Measurements from ENCODE around the gene SNAPC2. TPM values are rescaled to one million over a fixed set of nuclear protein-coding genes. Genes with fewer than 3 reads are reported as not detected.

Gene SNAPC2
- total RNA-seq, 1 donor from 2014 or later = 15.2 TPM

DNA sequence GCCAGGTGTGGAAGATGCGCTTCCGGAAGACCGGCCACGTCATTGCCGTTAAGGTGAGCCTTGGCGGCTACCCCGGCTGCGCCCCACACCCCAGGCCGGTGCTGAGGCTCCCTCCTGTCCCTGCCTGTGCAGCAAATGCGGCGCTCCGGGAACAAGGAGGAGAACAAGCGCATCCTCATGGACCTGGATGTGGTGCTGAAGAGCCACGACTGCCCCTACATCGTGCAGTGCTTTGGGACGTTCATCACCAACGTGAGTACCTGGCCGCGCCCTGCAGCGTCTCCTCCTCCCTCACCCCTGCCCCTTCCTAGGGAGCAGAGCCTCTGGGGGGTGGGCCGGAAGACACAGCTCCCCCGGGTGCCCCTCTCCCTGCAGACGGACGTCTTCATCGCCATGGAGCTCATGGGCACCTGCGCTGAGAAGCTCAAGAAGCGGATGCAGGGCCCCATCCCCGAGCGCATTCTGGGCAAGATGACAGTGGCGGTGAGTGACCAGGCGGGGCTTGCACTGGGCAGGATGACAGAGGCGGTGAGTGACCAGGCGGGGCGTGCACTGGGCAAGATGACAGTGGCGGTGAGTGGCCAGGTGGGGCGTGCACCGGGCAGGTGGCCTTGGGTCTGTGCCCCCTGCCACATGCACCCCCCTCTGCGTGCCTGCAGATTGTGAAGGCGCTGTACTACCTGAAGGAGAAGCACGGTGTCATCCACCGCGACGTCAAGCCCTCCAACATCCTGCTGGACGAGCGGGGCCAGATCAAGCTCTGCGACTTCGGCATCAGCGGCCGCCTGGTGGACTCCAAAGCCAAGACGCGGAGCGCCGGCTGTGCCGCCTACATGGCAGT lies 9.6 kb upstream of the SNAPC2 start:
- Histone ChIP-seq H3K9ac (ENCODE audit: low read length) (no peak overlapping the region), H3K79me2 (ENCODE audit: insufficient read depth, low read length) (peaks cover 26% of the 10 kb centered on the region), H3K4me1 (ENCODE audit: insufficient read depth, low read length) (peaks cover 2% of the 10 kb centered on the region), H4K20me1 (ENCODE audit: insufficient read depth, low read length) (peaks cover 40% of the 10 kb centered on the region), H3K27me3 (ENCODE audit: insufficient read depth, low read length) (peaks cover 4% of the 10 kb centered on the region), H3K9me3 (ENCODE audit: insufficient read depth, low read depth, low read length) (no peaks in the 10 kb centered on the region), H3K4me3 (ENCODE audit: insufficient read depth, low read depth, low read length) (no peak overlapping the region), H2AFZ (ENCODE audit: low read depth, low read length) (no peak overlapping the region), H3K36me3 (ENCODE audit: insufficient read depth, low read length) (no peaks in the 10 kb centered on the region), H3K27ac (ENCODE audit: low read depth, low read length) (no peak overlapping the region), H3K4me2 (ENCODE audit: low read length) (no peak overlapping the region)
- Mint-ChIP-seq H3K4me3 (ENCODE audit: unreplicated experiment) (no peak overlapping the region), H3K36me3 (ENCODE audit: low read depth, unreplicated experiment) (peaks cover 3% of the 10 kb centered on the region), H3K27me3 (ENCODE audit: low read depth, unreplicated experiment) (peaks cover 7% of the 10 kb centered on the region), H3K9me3 (ENCODE audit: unreplicated experiment) (no peaks in the 10 kb centered on the region), H3K27ac (ENCODE audit: unreplicated experiment) (no peak overlapping the region), H3K4me1 (ENCODE audit: low read depth, unreplicated experiment) (no peaks in the 10 kb centered on the region)
- DNase-seq (ENCODE audit: low read depth) = no peak
- no peak for FAIRE-seq
- TF ChIP-seq, protein P1, sequence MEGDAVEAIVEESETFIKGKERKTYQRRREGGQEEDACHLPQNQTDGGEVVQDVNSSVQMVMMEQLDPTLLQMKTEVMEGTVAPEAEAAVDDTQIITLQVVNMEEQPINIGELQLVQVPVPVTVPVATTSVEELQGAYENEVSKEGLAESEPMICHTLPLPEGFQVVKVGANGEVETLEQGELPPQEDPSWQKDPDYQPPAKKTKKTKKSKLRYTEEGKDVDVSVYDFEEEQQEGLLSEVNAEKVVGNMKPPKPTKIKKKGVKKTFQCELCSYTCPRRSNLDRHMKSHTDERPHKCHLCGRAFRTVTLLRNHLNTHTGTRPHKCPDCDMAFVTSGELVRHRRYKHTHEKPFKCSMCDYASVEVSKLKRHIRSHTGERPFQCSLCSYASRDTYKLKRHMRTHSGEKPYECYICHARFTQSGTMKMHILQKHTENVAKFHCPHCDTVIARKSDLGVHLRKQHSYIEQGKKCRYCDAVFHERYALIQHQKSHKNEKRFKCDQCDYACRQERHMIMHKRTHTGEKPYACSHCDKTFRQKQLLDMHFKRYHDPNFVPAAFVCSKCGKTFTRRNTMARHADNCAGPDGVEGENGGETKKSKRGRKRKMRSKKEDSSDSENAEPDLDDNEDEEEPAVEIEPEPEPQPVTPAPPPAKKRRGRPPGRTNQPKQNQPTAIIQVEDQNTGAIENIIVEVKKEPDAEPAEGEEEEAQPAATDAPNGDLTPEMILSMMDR (IDR thresholded peaks at IDR 0.05; ENCODE audit: insufficient read depth, low read depth, low read length) = no peak
- TF ChIP-seq EZH2 (IDR thresholded peaks at IDR 0.05; ENCODE audit: insufficient read depth, low read length) = no peak

DNA sequence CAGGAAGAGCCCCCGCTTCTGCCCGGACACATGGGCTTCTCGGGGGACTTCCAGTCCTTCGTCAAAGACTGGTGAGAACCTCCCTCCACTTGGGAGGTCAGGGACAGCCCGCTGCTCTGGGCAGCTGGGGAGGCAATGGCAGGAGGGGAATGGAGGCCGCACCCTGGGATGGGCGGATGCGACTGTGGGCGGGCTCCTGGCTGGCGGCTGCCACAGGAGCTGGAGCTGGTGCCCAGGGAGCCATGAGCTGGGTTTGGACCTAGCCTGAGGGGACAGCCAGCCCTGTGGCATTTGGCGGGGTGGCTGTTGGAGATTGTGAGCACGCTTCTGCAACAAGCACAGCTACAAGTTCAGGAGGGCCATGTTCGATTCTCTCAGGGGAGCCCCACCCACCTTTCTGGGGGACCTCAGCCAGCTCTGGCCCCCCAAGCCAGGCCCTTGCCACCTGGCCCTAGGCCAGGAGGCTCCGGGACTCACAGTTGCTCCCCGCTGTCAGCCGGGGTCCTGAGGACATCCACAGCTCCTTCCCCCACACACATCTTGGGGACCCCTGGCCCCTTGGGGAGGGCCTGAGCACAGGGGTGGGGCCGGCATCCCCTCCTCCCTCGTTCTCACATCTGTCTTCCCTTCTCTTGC lies 8.5 kb upstream of the SNAPC2 start:
- Histone ChIP-seq H3K4me1 (ENCODE audit: insufficient read depth, low read length) (peaks cover 8% of the 10 kb centered on the region), H3K27ac (ENCODE audit: low read depth, low read length) (no peak overlapping the region), H3K9me3 (ENCODE audit: insufficient read depth, low read depth, low read length) (no peaks in the 10 kb centered on the region), H3K4me2 (ENCODE audit: low read length) (no peak overlapping the region), H2AFZ (ENCODE audit: low read depth, low read length) (no peak overlapping the region), H4K20me1 (ENCODE audit: insufficient read depth, low read length) (peaks cover 35% of the 10 kb centered on the region), H3K27me3 (ENCODE audit: insufficient read depth, low read length) (peaks cover 11% of the 10 kb centered on the region), H3K36me3 (ENCODE audit: insufficient read depth, low read length) (no peaks in the 10 kb centered on the region), H3K79me2 (ENCODE audit: insufficient read depth, low read length) (peaks cover 16% of the 10 kb centered on the region), H3K9ac (ENCODE audit: low read length) (no peak overlapping the region), H3K4me3 (ENCODE audit: insufficient read depth, low read depth, low read length) (no peak overlapping the region)
- Mint-ChIP-seq H3K9me3 (ENCODE audit: unreplicated experiment) (no peaks in the 10 kb centered on the region), H3K27ac (ENCODE audit: unreplicated experiment) (no peak overlapping the region), H3K36me3 (ENCODE audit: low read depth, unreplicated experiment) (peaks cover 3% of the 10 kb centered on the region), H3K4me3 (ENCODE audit: unreplicated experiment) (no peak overlapping the region), H3K4me1 (ENCODE audit: low read depth, unreplicated experiment) (no peaks in the 10 kb centered on the region), H3K27me3 (ENCODE audit: low read depth, unreplicated experiment) (peaks cover 10% of the 10 kb centered on the region)
- FAIRE-seq = no peak
- TF ChIP-seq, protein P1 (IDR thresholded peaks at IDR 0.05; ENCODE audit: insufficient read depth, low read depth, low read length) = no peak
- no peak for TF ChIP-seq EZH2 (IDR thresholded peaks at IDR 0.05; ENCODE audit: insufficient read depth, low read length)
- no peak for DNase-seq (ENCODE audit: low read depth)

Measured in astrocyte (in vitro differentiated cells and primary cell).